ENCODE measurements around the gene CLBA1.

The CLBA1 gene

GRCh38 chr14:105005329-105005928 lies 19.8 kb downstream of the CLBA1 start:
- DNase-seq (ENCODE audit: low spot score) = no peak

- DNase-seq (ENCODE audit: low spot score) = no peak
Observed at GRCh38 chr14:105005929-105006830, 20.6 kb downstream of the CLBA1 start.

- DNase-seq (ENCODE audit: low spot score) = no peak
Observed at GRCh38 chr14:105006831-105007592, 21.4 kb downstream of the CLBA1 start.

- no peak for DNase-seq (ENCODE audit: low spot score)
Observed at GRCh38 chr14:105007593-105008264, 22.1 kb downstream of the CLBA1 start.

- DNase-seq (ENCODE audit: low spot score) = no peak
Observed at GRCh38 chr14:105010106-105010505, 24.5 kb downstream of the CLBA1 start.

GRCh38 chr14:105010891-105011291 lies 25.3 kb downstream of the CLBA1 start:
- no peak for DNase-seq (ENCODE audit: low spot score)

- DNase-seq (ENCODE audit: low spot score) = no peak
Observed at GRCh38 chr14:105011312-105011990, 25.9 kb downstream of the CLBA1 start.

GRCh38 chr14:105012171-105012985 lies 26.8 kb downstream of the CLBA1 start:
- no peak for DNase-seq (ENCODE audit: low spot score)

GRCh38 chr14:105013150-105013785 lies 27.7 kb downstream of the CLBA1 start:
- DNase-seq (ENCODE audit: low spot score) = peak; percentile 30

GRCh38 chr14:105014032-105014431 lies 28.4 kb downstream of the CLBA1 start:
- DNase-seq (ENCODE audit: low spot score) = no peak

GRCh38 chr14:105014631-105015030 lies 29.0 kb downstream of the CLBA1 start:
- no peak for DNase-seq (ENCODE audit: low spot score)

GRCh38 chr14:105015242-105015641 lies 29.7 kb downstream of the CLBA1 start:
- DNase-seq (ENCODE audit: low spot score) = no peak

- DNase-seq (ENCODE audit: low spot score) = no peak
Observed at GRCh38 chr14:105015905-105016304, 30.3 kb downstream of the CLBA1 start.

- DNase-seq (ENCODE audit: low spot score) = no peak
Observed at GRCh38 chr14:105018414-105018813, 32.8 kb downstream of the CLBA1 start.

- no peak for DNase-seq (ENCODE audit: low spot score)
Observed at GRCh38 chr14:105019861-105020814, 34.5 kb downstream of the CLBA1 start.

GRCh38 chr14:105020815-105021655 lies 35.4 kb downstream of the CLBA1 start, which contains the start of gene CDCA4:
Gene CDCA4 (minus strand): TSS chr14:105021083. CDS start chr14:105011929, 9,154 bp downstream.
- DNase-seq (ENCODE audit: low spot score) = peak; percentile 97

GRCh38 chr14:105021656-105022275 lies 36.2 kb downstream of the CLBA1 start:
- no peak for DNase-seq (ENCODE audit: low spot score)

Measured in Ammon's horn (tissue), 1 donor.